ENCODE results near the gene CBY1.

Gene CBY1

DNA sequence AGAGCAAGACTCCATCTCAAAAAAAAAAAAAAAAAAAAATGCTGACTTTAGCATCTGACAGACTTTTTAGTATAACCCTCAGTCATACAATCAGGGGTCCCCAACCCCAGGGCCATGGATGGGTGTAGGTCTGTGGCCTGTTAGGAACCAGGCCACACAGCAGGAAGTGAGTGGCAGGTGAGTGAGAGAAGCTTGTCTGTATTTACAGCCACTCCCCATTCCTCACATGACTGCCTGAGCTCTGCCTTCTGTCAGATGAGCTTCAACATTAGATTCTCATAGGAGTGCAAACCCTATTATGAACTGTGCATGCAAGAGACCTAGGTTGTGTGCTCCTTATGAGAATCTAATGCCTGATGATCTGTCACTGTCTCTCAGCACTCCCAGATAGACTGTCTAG, 3.6 kb upstream of the CBY1 start:
- DNase-seq: no peak

DNA sequence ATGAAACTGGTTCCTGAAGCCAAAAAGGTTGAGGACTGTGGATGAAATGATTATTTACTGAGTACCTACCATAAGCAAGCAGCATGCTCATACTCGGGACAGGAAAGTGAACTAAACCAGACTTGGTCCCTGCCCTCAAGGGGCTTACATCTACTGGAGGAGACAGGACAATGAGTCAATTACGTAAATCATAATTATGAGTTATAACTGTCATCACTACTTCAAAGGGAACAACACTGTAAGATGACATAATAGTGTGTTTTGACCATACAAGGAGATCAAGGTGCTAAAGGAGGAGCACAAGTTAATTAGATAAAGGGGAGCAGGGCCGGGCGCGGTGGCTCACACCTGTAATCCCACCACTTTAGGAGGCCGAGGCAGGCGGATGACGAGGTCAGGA, 2.7 kb upstream of the CBY1 start:
- no peak for DNase-seq

- DNase-seq: no peak
These were observed 751 bp upstream of the CBY1 start for GRCh38 chr22:38655519-38656255.

DNA sequence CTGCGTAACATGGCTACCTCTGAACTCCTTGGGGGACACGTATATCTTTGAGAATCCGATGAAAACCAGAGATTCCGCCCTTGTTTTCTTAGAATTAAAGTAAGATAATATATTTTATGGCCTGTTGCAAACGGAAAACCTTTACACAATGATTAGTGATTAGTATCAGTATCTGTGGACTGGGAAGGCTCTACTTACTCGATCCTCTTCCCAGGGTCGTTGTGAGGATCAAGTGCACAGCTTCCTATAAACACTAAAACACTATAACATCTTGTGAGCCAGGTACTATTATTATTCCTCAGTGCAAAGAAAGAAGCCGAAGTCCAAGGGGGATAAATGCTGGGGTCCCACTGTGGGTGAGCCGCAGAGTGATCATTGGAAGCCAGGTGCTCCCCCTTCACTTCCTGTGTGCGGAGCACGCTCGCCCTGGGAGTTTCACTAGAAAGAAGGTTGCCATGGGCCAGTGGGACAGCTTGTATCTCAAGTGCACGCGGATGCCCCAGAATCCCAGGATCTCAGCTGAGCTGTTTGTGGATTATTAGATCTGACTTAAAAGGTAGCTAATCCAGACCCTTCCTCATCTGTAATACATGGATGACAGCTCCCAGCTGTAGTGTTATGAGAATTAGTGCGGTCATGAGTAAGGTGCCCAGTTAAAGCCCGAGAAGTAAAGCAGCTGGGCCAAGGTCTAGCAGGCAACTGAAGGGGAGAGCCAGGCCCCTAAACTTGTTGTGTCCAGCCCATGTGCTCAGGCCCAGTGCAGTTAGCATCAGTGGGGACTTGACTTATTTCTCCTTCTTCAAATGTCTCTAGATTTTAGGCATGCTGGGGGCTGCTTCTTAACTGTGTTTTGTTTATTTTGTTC, 839 bp downstream of the CBY1 start:
- peak; percentile 27 for DNase-seq

GRCh38 chr22:38674888-38675287, 18.4 kb downstream of the CBY1 start:
- no peak for DNase-seq

- DNase-seq: no peak
These were observed 19.4 kb downstream of the CBY1 start for GRCh38 chr22:38675833-38676232.

DNA sequence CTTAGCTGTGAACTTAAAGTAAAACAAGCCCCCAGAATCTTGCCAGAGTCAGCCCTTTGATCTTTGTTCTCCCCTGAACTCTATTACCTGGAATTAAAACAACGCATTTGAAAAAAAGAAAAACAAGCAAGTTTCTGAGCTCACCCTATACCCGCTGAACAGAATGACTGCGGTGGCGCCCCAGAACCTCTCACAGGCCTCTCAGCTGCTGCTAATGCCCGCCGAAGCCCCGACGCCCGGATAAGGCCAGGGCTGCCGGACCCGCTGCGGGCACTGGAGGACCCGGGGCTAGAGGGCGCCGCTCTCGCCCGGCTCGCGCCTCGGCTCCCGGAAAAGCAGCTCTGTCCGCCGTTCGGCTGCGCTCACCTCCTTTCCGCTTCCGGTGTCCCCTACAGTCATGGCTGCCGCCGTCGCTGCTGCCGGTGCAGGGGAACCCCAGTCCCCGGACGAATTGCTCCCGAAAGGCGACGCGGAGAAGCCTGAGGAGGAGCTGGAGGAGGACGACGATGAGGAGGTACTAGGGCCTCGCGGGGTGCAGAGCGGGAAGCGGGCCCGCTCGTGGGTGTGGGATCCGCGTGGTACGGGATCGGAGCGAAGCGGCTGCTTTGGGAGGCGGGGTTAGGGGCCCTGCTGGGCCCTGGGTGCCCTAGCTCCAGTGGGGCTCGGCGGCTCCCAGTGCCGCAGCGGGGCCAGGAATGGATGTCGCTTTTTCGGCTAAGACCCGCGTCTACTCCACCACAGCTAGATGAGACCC, 25.3 kb downstream of the CBY1 start, which contains the start of gene TOMM22:
TSS of gene TOMM22 (plus strand) at position 376 of the 754 bp plus-strand sequence. CDS start at position 398, 22 bp downstream.
- peak; percentile 78 for DNase-seq

DNA sequence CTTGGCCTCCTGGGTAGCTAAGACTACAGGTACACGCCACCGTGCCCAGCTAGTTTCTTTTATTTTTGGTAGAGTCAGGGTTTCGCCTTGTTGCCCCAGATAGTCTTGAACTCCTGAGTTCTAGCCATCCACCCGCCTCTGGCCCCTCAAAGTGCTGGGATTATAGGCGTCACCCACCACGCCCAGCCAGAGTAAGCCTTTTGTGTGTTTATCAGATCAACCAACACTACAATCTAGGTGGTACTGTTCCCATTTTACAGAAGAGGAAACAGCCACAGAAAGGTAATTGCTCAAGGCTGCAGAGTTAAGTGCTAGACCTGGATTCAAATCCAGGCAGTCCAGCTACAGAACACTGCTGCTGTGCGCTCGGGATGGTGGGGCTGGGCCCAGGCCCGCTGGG, 28.5 kb downstream of the CBY1 start:
- DNase-seq: no peak

DNA sequence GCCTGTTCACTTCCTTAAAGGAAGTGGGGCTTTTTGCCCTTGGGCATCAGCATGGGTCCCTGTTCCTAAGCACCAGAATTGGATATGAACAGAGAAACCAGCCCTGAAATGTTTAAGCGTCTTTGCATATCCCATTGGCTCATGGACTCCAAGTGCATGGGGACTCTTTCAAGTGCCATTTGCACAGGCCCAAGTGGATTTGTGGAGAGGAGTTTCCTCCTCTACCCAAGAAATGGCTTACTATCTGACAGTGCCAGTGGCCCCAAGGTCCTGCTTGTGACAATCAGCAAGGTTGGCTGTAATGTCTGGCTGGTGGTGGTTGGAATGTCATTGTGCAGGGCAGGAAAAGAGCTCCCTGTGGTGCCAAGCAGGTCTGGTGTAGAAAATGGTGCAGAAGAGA, 29.3 kb downstream of the CBY1 start:
- no peak for DNase-seq

- DNase-seq: no peak
These were observed 33.2 kb downstream of the CBY1 start for GRCh38 chr22:38689651-38690050.

- no peak for DNase-seq
These were observed 37.6 kb downstream of the CBY1 start for GRCh38 chr22:38694049-38694448.

DNA sequence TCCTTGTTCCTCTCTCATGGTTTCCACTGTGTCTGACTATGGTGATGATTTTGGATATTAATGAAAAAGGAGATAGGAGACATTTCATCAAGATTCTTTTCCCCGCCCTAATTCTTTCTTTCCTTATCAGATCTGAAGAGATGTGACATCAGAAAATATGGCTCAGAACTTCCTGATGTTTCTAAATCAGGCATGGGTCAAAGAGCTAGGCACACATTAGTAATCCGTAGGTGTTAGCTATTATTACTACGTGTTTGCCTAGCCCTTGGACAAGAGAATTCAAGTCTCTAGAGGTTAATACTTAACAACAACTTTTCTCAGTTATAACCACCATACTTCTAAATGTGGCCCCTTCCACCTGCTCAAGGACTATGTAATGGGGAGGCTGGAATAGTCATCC, 38.5 kb downstream of the CBY1 start:
- DNase-seq: no peak

GRCh38 chr22:38696606-38697424, 40.4 kb downstream of the CBY1 start:
- DNase-seq: peak; percentile 18

- DNase-seq: no peak
These were observed 41.1 kb downstream of the CBY1 start for GRCh38 chr22:38697425-38698089.

- DNase-seq: no peak
These were observed 42.1 kb downstream of the CBY1 start for GRCh38 chr22:38698407-38699094.

- no peak for DNase-seq
These were observed 42.7 kb downstream of the CBY1 start for GRCh38 chr22:38699143-38699542.

DNA sequence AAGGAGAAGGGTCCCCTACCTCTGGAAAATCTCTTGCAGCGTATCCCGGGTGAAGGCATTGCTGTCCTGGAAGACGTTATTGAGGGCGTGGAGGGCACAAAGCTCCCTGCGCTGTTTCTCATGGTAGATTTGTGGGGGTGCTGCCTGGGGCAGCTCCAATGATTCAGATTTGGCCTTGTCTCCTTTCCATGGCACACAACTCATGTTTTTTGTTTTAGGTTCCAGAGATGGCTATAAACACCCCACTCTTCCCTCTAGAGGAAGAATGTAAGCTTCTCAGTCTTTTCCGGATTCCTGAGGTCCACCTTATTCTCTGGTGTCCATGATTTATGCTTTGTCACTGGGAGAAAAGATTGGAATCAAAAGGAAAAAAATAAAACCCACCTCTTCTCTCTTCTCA, 43.3 kb downstream of the CBY1 start:
- no peak for DNase-seq

- no peak for DNase-seq
These were observed 43.9 kb downstream of the CBY1 start for GRCh38 chr22:38700270-38700788.

DNA sequence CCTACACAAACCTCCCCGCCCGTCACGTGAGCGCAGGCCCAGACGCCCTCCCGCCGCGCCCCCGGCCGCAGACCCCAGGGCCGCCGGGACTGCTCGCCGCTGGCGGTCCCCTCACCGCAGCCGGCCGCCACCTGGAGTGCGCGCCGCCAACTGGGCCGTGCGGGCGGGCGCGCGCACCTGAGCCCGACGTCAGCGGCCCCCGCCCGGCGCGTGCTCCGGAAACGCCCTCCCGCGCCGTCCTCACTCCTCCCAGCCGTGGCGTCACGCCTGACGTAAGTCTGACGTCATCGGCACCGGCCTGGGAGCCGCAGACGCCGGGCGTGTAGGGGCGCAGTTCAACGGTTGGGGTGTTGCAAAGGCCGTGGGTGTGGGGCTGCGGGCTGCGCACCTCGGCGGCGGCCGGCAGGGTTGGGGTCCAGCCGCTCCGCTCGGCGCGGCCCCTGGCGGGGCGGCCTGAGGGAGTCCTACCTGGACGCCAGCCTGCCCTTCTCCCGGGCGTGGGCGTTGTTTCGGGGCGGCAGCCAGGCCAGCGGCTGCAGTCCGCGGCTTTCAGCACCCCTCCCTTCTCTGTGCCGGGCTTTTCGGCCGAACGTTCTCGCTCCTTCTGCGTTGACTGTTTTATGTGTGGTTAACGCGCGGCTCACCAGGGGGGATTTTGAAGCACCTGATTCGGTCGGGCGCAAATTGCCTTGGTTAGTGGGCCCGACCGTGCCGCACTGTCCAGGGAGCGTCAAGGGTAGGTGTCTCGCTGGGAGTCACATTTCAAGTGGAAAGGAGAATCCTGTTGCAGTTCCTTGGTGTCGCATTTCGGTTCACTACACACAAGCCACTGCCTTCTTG, 44.6 kb downstream of the CBY1 start, which contains the start of gene JOSD1:
TSS of gene JOSD1 (minus strand) at position 155 of the 840 bp plus-strand sequence. CDS start 956 bp downstream, outside the sequence.
- peak; percentile 98 for DNase-seq
